ENCODE measurements around the gene FXYD7.

GRCh38 chr19:35155441-35155840 lies 12.4 kb downstream of the FXYD7 start:
- TF ChIP-seq ZNF274 (IDR thresholded peaks at IDR 0.05; ENCODE audit: low read depth, low read length): no peak
- TF ChIP-seq YY1 (IDR thresholded peaks at IDR 0.05; ENCODE audit: insufficient read depth, insufficient read length): no peak
- TF ChIP-seq SUZ12 (IDR thresholded peaks at IDR 0.05; ENCODE audit: extremely low read depth, insufficient read depth, insufficient read length): no peak
